ENCODE results near the gene LZTS2. TPM values are rescaled to one million over a fixed set of nuclear protein-coding genes. Genes with fewer than 3 reads are reported as not detected.

The LZTS2 gene
- total RNA-seq, 3 donors from 2014 or later, result 9.3 to 10.2 (median 9.8) TPM

DNA sequence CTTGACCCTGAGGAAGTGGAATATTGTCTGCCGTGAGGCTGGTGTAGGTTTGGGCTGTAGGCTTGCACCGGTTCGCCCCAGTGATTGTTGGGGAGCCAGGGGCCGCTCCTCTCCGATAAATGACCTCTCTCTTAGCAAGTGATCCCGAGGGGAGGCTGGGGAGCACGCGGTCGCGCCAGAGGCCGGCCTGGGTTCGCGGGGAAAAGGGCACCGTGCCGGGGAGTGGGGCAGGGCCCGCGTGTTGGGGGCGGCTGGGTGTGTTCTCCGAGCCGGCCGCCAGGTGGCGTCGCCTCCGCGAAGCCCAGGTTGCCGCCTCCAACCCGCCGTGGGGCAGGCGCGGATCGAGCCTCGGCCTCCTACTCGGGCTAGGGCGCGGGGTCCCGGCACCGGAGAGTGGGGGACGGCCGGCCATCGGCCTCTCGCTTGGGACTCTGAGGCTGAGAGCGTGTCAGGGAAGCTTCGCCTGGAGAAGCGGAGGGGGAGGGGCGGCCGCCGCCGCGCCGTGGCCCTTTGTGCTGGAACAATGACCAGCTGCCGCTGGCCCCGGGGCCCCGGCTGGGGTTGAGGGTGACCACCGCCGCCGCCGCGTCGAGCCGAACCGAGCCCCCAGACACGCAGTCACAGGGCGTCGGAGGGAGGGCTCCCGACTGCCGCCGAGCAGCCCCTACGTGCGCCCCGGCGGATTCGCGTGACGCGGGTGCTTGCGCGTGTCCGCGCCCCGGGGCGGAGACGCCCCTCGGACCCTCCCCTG is 442 bp upstream of the LZTS2 start:
- Mint-ChIP-seq H3K36me3 (ENCODE audit: insufficient read depth) (peaks cover 9% of the 10 kb centered on the region), H3K27me3 (ENCODE audit: low read depth) (no peaks in the 10 kb centered on the region), H3K9me3 (no peaks in the 10 kb centered on the region), H3K4me3 (peak overlapping the region; percentile 87), H3K4me1 (ENCODE audit: low read depth) (peaks cover 32% of the 10 kb centered on the region)
- ATAC-seq (peak; percentile 67 to 73), DNase-seq (peak; percentile 78)

DNA sequence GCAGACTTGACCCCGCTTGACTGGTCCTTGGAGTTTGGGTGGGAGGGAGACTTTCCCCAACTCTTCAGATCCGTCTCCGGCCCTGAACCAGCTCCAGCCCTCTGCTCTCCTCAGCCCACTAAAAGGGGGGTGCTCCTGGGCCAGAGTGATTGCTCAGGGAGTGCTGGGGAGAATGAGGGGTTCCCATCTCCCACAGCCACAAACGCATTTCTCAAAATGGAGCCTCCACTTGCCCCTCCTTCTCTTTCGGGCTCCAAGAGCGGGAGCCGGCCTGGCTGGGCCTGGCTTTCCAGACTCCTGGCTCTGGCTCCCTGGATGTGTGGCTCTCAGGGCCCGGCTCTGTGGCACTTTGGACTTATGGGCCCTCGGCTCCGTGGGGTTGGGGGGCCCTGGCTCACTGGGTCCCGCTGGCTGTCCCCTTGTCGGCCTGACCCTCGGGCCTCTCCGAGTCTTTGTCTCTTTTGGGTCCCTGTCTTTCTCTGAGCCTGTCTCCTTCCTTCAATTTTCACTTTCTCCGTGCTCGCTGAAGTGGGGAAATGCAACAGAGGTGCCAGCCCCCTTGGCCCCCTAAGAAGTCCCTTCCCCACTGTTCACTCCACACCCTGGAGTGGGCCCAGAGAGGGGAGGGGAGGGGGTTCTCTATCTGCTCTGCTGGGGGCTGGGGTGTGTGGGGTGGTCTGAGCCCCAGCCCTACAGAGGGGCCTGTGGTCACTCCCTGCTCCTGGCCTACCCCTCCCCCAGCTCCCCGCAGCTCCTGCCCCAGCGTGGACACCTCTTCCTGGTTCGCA is 713 bp downstream of the LZTS2 start:
- H3K27me3 Mint-ChIP-seq (ENCODE audit: low read depth), result no peaks in the 10 kb centered on the region
- peak overlapping the region; percentile 81 for H3K4me3 Mint-ChIP-seq
- ATAC-seq, result no peak
- DNase-seq, result no peak
- peaks cover 4% of the 10 kb centered on the region for H3K36me3 Mint-ChIP-seq (ENCODE audit: insufficient read depth)
- H3K4me1 Mint-ChIP-seq (ENCODE audit: low read depth), result peaks cover 32% of the 10 kb centered on the region
- H3K9me3 Mint-ChIP-seq, result no peaks in the 10 kb centered on the region

DNA sequence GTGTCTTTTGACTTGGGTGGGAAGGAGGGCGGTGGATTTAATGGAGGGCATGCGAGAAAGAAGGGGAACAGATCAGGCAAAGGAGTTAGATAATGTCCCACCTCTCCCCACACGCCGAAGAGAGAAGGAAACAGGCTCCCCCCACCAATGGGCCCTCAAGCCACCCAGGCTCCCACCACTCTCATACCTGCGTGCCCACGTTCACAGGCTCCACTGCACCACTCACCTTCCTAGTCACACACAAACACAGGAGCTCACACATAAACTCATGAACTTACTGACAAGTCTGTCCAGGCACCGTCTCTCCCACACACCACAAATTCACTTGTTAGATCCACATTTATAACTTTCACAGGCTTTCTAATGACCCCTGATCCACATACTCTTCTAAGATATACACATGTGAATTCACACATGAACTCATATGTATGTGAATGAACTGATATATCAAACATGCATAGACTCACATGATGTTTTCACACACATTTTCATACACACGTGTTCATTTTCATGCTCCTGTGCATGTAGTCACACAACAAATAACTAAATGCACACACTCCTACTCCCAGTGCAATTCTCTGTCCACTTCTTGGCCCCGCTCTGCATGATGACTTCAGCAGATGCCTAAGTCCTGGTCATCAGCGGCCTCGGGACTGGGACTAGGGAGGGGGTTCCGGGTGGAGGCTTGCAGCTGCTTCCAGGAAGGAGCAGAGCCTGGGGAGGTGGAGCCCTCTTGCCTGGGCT is 1.5 kb downstream of the LZTS2 start:
- Mint-ChIP-seq H3K4me1 (ENCODE audit: low read depth) (peaks cover 29% of the 10 kb centered on the region), H3K36me3 (ENCODE audit: insufficient read depth) (peaks cover 4% of the 10 kb centered on the region), H3K9me3 (no peaks in the 10 kb centered on the region), H3K4me3 (peak overlapping the region; percentile 81), H3K27me3 (ENCODE audit: low read depth) (no peaks in the 10 kb centered on the region)
- DNase-seq (no peak), ATAC-seq (no peak)

DNA sequence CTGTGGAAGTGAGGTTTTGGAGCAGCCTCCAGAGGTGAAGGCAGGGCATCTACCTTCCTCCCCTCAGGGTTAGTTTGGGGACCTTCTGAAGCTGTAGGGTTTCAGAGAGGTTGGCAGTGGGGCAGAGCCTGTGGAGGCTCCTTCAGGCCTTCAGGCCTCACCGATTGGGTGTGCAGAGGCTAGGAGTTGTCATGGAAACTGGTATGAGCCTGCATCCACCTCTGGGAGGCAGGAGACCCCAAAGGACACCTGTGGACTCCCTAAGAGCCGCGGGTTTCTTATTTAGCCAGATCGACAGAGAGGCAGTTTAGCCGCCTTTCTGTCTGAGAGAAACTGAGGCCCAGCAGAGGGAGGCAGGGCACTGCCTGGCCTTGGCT is 2.0 kb downstream of the LZTS2 start:
- ATAC-seq (no peak), DNase-seq (no peak)
- H3K9me3 Mint-ChIP-seq, result no peaks in the 10 kb centered on the region
- no peak overlapping the region for H3K4me3 Mint-ChIP-seq
- peaks cover 7% of the 10 kb centered on the region for H3K36me3 Mint-ChIP-seq (ENCODE audit: insufficient read depth)
- H3K4me1 Mint-ChIP-seq (ENCODE audit: low read depth), result peaks cover 23% of the 10 kb centered on the region
- H3K27me3 Mint-ChIP-seq (ENCODE audit: low read depth), result no peaks in the 10 kb centered on the region

DNA sequence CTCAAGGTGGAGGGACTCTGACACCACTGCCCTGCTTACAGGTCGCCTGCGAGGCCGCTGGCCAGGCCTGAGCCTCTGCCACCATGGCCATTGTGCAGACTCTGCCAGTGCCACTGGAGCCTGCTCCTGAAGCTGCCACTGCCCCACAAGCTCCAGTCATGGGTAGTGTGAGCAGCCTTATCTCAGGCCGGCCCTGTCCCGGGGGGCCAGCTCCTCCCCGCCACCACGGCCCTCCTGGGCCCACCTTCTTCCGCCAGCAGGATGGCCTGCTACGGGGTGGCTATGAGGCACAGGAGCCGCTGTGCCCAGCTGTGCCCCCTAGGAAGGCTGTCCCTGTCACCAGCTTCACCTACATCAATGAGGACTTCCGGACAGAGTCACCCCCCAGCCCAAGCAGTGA is 2.8 kb downstream of the LZTS2 start:
- Mint-ChIP-seq H3K9me3 (no peaks in the 10 kb centered on the region), H3K4me1 (ENCODE audit: low read depth) (peaks cover 21% of the 10 kb centered on the region), H3K4me3 (no peak overlapping the region), H3K36me3 (ENCODE audit: insufficient read depth) (peaks cover 7% of the 10 kb centered on the region), H3K27me3 (ENCODE audit: low read depth) (no peaks in the 10 kb centered on the region)
- DNase-seq, result no peak
- no peak for ATAC-seq

DNA sequence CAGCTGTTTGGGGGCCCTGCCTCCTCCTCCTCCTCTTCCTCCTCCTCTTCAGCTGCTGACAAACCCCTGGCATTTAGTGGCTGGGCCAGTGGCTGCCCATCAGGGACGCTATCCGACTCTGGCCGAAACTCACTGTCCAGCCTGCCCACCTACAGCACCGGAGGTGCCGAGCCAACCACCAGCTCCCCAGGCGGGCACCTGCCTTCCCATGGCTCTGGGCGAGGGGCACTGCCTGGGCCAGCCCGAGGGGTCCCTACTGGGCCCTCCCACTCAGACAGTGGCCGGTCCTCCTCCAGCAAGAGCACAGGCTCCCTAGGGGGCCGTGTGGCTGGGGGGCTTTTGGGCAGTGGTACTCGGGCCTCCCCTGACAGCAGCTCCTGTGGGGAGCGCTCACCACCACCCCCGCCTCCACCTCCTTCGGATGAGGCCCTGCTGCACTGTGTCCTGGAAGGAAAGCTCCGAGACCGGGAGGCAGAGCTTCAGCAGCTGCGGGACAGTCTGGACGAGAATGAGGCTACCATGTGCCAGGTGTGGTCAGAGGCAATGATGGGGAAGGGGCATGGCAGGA is 4.1 kb downstream of the LZTS2 start:
- H3K9me3 Mint-ChIP-seq, result no peaks in the 10 kb centered on the region
- no peak for ATAC-seq
- H3K4me1 Mint-ChIP-seq (ENCODE audit: low read depth), result peaks cover 11% of the 10 kb centered on the region
- no peak for DNase-seq
- no peak overlapping the region for H3K4me3 Mint-ChIP-seq
- H3K27me3 Mint-ChIP-seq (ENCODE audit: low read depth), result no peaks in the 10 kb centered on the region
- peaks cover 7% of the 10 kb centered on the region for H3K36me3 Mint-ChIP-seq (ENCODE audit: insufficient read depth)

DNA sequence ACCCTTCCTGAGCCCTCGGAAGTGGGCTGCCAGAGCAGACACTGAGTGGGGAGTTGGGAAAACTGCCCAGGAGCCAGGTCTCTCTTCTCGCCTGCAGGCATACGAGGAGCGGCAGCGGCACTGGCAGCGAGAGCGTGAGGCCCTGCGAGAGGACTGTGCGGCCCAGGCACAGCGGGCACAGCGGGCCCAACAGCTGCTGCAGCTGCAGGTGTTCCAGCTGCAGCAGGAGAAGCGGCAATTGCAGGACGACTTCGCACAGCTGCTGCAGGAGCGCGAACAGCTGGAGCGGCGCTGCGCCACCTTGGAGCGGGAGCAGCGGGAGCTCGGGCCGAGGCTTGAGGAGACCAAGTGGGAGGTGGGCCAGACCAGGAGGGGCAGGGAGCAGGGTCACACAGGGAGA is 5.8 kb downstream of the LZTS2 start:
- ATAC-seq (no peak), DNase-seq (no peak)
- Mint-ChIP-seq H3K4me3 (no peak overlapping the region), H3K27me3 (ENCODE audit: low read depth) (no peaks in the 10 kb centered on the region), H3K9me3 (no peaks in the 10 kb centered on the region), H3K36me3 (ENCODE audit: insufficient read depth) (peaks cover 7% of the 10 kb centered on the region), H3K4me1 (ENCODE audit: low read depth) (peaks cover 6% of the 10 kb centered on the region)

DNA sequence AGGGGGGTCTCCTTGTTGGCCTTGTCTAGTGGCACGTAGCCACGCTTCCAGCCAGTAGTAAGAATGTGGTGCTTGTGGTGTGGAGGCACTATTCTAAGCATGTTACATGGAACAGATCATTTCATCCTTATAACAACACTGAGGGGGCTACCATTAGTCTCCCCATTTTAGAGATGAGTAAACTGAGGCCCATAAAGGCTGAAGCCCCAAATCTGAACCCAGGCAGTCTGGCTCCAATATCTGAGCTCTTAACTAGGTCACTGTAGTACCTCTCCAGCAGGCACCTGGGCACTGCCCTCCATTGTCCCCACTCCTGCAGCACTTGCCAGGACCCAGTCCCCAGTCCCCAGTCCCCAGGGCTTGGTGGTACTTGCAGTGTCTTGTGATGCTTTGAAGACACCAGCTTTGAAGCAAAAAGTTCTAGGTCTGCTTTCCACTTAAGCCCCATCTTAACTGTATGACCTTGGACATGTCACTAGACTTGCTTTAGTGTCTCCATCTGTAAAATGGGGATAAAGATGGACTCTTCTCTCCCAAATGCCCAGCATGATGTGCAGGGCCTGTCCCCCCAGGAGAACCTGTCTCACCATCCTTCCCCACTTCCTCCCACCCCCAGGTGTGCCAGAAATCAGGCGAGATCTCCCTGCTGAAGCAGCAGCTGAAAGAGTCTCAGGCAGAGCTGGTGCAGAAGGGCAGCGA is 6.4 kb downstream of the LZTS2 start:
- H3K36me3 Mint-ChIP-seq (ENCODE audit: insufficient read depth), result peaks cover 5% of the 10 kb centered on the region
- H3K4me1 Mint-ChIP-seq (ENCODE audit: low read depth), result peaks cover 3% of the 10 kb centered on the region

DNA sequence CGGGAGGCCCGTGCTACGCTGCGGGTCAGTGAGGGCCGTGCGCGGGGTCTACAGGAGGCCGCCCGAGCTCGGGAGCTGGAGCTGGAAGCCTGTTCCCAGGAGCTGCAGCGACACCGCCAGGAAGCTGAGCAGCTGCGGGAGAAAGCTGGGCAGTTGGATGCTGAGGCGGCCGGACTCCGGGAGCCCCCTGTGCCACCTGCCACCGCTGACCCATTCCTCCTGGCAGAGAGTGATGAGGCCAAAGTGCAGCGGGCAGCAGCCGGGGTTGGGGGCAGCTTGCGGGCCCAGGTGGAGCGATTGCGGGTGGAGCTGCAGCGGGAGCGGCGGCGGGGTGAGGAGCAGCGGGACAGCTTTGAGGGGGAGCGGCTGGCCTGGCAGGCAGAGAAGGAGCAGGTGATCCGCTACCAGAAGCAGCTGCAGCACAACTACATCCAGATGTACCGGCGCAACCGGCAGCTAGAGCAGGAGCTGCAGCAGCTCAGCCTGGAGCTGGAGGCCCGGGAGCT is 7.0 kb downstream of the LZTS2 start:
- Mint-ChIP-seq H3K9me3 (no peaks in the 10 kb centered on the region), H3K4me3 (no peak overlapping the region), H3K36me3 (ENCODE audit: insufficient read depth) (peaks cover 4% of the 10 kb centered on the region), H3K4me1 (ENCODE audit: low read depth) (no peaks in the 10 kb centered on the region), H3K27me3 (ENCODE audit: low read depth) (no peaks in the 10 kb centered on the region)
- ATAC-seq, result no peak
- no peak for DNase-seq

More for the DNA sequence above, 6.4 kb downstream of the LZTS2 start:
- H3K4me3 Mint-ChIP-seq, result no peak overlapping the region
- no peaks in the 10 kb centered on the region for H3K27me3 Mint-ChIP-seq (ENCODE audit: low read depth)
- H3K9me3 Mint-ChIP-seq, result no peaks in the 10 kb centered on the region
- DNase-seq (no peak), ATAC-seq (no peak)

DNA sequence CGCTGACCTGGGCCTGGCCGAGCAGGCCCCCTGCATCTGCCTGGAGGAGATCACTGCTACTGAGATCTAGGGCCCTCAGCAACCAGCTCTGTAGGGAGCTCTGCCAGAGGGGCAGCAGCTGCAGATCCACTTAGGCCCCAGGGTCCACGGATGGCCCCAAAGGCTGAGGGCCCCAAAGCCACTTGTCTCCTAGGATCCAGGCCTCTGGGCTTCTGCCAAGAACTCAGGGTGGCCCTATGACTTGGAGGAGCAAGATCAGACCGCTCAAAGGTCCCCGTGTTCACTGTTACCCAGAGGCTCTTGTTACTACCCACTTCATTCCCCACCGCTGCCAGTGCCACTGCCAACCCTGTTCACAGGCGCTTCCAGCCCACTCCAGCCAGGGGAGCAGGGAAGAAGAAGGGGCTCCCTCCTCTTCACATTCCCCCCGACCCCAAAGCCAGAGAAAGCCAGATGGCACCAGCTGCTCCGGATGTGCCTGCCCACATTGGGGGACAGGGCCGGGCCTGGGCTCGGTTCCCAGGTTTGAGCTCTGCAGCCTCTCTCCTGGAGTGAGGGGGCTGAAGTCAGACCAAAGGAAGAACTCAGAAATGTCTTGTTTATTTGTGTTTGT is 7.6 kb downstream of the LZTS2 start:
- ATAC-seq (no peak), DNase-seq (no peak)
- Mint-ChIP-seq H3K9me3 (no peaks in the 10 kb centered on the region), H3K4me3 (no peak overlapping the region), H3K36me3 (ENCODE audit: insufficient read depth) (peaks cover 4% of the 10 kb centered on the region), H3K4me1 (ENCODE audit: low read depth) (no peaks in the 10 kb centered on the region), H3K27me3 (ENCODE audit: low read depth) (no peaks in the 10 kb centered on the region)

DNA sequence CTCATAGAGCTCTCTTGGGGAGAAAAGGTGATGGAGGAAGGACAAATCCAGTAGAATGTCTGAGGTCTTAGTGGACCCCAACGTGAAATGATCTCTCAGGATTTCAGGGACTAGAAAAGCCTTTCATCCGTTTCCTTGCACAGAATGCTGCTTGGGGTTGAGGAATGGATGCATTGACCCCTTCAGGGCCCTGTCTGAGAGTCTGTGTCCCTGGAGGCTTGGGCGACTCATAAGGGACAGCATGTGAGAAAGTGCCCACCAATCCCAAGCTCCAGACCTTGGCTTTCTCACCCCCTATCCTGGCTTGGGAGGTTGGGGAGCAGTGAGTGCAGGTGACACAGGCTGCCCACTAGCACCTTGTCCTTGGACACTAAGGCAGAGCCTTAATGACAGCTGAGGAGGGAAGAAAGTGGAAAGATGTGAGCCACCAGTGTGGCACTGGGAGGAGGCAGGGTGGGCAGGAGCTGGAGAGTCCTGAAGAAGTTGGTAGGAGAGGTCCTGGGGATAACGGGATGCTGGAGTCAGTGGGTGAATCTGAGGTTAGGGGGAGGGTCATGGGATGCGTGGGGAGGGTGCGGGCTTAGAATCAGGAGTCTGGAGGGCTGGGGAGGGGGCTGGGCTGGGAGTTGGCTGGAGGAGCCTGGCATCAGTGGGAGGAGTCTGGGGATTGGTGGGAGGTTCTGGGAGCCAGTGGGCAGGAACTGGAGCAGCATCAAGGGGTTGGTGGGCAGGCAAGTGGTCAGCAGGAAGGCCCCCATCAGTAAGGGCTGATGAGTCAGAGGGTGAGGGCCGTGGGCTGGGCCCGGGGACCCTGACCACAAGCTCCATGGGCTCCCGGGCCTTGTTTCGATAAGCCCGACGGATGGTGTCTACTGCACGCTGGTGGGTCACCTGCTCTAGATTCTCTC is 8.6 kb downstream of the LZTS2 start:
- ATAC-seq (no peak), DNase-seq (no peak)
- Mint-ChIP-seq H3K4me3 (no peak overlapping the region), H3K4me1 (ENCODE audit: low read depth) (peaks cover 7% of the 10 kb centered on the region), H3K9me3 (no peaks in the 10 kb centered on the region), H3K36me3 (ENCODE audit: insufficient read depth) (peaks cover 4% of the 10 kb centered on the region), H3K27me3 (ENCODE audit: low read depth) (no peaks in the 10 kb centered on the region)

DNA sequence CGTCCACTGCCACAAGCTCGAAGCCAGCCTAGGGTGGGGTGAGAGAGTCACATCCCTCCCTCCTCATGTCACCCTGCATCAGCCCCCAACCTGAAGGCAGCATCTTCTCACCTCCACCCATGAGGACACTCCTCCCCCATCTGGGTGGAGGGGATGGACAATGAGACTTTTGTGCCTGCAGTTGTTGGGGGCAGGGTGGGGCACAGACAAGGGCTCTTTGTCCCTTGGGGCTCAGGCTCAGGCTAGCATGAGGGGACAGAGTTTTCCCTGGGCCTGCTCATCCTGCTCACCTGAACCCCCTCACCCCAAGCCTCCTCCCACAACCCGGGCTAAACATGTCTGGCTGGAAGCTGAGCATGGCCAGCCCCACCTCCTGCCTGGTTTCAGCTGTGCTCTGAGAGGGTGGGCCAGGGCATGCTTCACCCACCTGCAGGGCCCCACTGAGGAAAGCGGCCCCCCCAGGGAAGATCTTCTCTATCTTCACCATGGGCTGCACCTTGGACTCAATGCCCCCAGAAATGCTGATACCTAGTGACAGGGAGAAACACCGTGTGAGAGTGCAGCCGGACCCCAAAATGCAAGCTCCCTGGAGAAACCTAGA is 9.3 kb downstream of the LZTS2 start:
- DNase-seq, result no peak
- no peaks in the 10 kb centered on the region for H3K9me3 Mint-ChIP-seq
- peaks cover 10% of the 10 kb centered on the region for H3K4me1 Mint-ChIP-seq (ENCODE audit: low read depth)
- no peaks in the 10 kb centered on the region for H3K27me3 Mint-ChIP-seq (ENCODE audit: low read depth)
- H3K36me3 Mint-ChIP-seq (ENCODE audit: insufficient read depth), result peaks cover 4% of the 10 kb centered on the region
- no peak overlapping the region for H3K4me3 Mint-ChIP-seq
- ATAC-seq, result no peak

All from activated T-cell treated with anti-CD3 and anti-CD28 coated beads, Interleukin-2, amount 50 U/mL, for 4 hours (primary cell).